ENCODE measurements around the gene CLIC4.
A peak's percentile ranks its signal among the peaks of the same experiment; 100 is the strongest.
"Not testable (repeated sequence)": the region's sequence is repeated elsewhere in the genome, so short reads cannot be mapped to it uniquely, and the experiment has no call there.

Gene CLIC4

GRCh38 chr1:24744911-24745710 is at the start of gene CLIC4:
Gene CLIC4, plus strand, starts transcription at chr1:24745447. Its CDS starts 107 bp downstream, at chr1:24745554.
- peak; percentile 99 for DNase-seq

GRCh38 chr1:24696041-24696755 is 49.0 kb upstream of the CLIC4 start:
- DNase-seq, result no peak

GRCh38 chr1:24696756-24697330 is 48.4 kb upstream of the CLIC4 start:
- DNase-seq, result no peak

- not testable (repeated sequence) for DNase-seq
Observed at GRCh38 chr1:24697453-24698001, 47.7 kb upstream of the CLIC4 start.

GRCh38 chr1:24698326-24698725 is 46.9 kb upstream of the CLIC4 start:
- not testable (repeated sequence) for DNase-seq

- no peak for DNase-seq
Observed at GRCh38 chr1:24699628-24700027, 45.6 kb upstream of the CLIC4 start.

GRCh38 chr1:24702511-24703293 is 42.5 kb upstream of the CLIC4 start:
- DNase-seq, result no peak

- DNase-seq, result no peak
Observed at GRCh38 chr1:24704411-24705259, 40.6 kb upstream of the CLIC4 start.

- DNase-seq, result no peak
Observed at GRCh38 chr1:24705260-24706073, 39.8 kb upstream of the CLIC4 start.

GRCh38 chr1:24706074-24706389 is 39.2 kb upstream of the CLIC4 start:
- not testable (repeated sequence) for DNase-seq

- no peak for DNase-seq
Observed at GRCh38 chr1:24707687-24708086, 37.6 kb upstream of the CLIC4 start.

GRCh38 chr1:24708938-24709337 is 36.3 kb upstream of the CLIC4 start:
- no peak for DNase-seq

- DNase-seq, result no peak
Observed at GRCh38 chr1:24709791-24710441, 35.3 kb upstream of the CLIC4 start.

GRCh38 chr1:24711329-24711728 is 33.9 kb upstream of the CLIC4 start:
- no peak for DNase-seq

GRCh38 chr1:24713176-24713575 is 32.1 kb upstream of the CLIC4 start:
- no peak for DNase-seq

GRCh38 chr1:24713736-24714135 is 31.5 kb upstream of the CLIC4 start:
- no peak for DNase-seq

- no peak for DNase-seq
Observed at GRCh38 chr1:24714859-24715520, 30.3 kb upstream of the CLIC4 start.

- DNase-seq, result no peak
Observed at GRCh38 chr1:24715658-24716057, 29.6 kb upstream of the CLIC4 start.

- no peak for DNase-seq
Observed at GRCh38 chr1:24717887-24718650, 27.2 kb upstream of the CLIC4 start.
